Ovary (tissue), 9 donors: Measurements from ENCODE around the gene IMP3. TPM values are rescaled to one million over a fixed set of nuclear protein-coding genes. Genes with fewer than 3 reads are reported as not detected.

Experiments
- DNase-seq, 5 donors: peaks; one replicate each; pipeline ENCODE4 v3.0.0-alpha.2; 2019 to 2020
- H3K27ac ChIP-seq, 2 donors: fragments of 200-600 bp; one replicate each; pipeline versions ENCODE4 v1.5.1 to v1.8.0; 2019 to 2022
- H3K27me3 ChIP-seq: fragments of 200-600 bp; one replicate; pipeline ENCODE4 v1.8.0; 2022
- H3K36me3 ChIP-seq: fragments of 200-600 bp; sonication (generic); one replicate; pipeline ENCODE4 v1.5.1; 2019
- H3K4me1 ChIP-seq: one replicate; pipeline ENCODE4 v1.8.1; 2013; ENCODE audit warnings: mild to moderate bottlenecking, moderate library complexity; ENCODE audit not compliant: insufficient read depth
- H3K4me3 ChIP-seq: fragments of 200-600 bp; sonication (generic); one replicate; pipeline ENCODE4 v1.5.1; 2017
- H3K9me3 ChIP-seq, 2 donors: fragments of 200-600 bp in 1 of 2; sonication (generic) in 1 of 2; one replicate each; pipeline versions ENCODE4 v1.5.1 to v1.8.1; 2013 to 2019; ENCODE audit warnings: mild to moderate bottlenecking in 1 of 2, moderate library complexity in 1 of 2
- EP300 ChIP-seq: sonication (generic); formaldehyde crosslinking; IDR thresholded peaks from one replicate; pipeline ENCODE4 v1.6.1; 2017; ENCODE audit warnings: antibody characterized with exemption
- POLR2A ChIP-seq: fragments of 450-650 bp; IDR thresholded peaks from one replicate; pipeline ENCODE4 v1.6.1; 2017; ENCODE audit warnings: antibody characterized with exemption, mild to moderate bottlenecking, moderate library complexity
- WGBS, 3 donors: extraction: QIAGEN DNeasy Blood & Tissue Kit in 1 of 3; methylation state at CpG; one replicate each; pipeline versions ENCODE4 v1.1.5 to v1.1.7; 2013 to 2017; 5-methylcytosine and 5-hydroxymethylcytosine counted together
- intact Hi-C, 4 donors: fragments of 100-400 bp; cut with DNase I; formaldehyde crosslinking; loops; one replicate each; pipeline versions ENCODE4 v1.11.0 to v1.15.1; 2022 to 2023
- polyA plus RNA-seq, 2 donors: library from polyadenylated mRNA; stranded (reverse); fragments of 200-250 nt in 1 of 2; fragments of 350-450 nt in 1 of 2; fragmentation: Illumina TruSeq in 1 of 2; extraction: RNeasy Lipid Tissue Mini Kit (QIAGEN cat#74804) in 1 of 2; gene quantifications; one replicate each; pipeline ENCODE4 v1.2.3, GENCODE V29; 2013 to 2014
- total RNA-seq, 7 donors: library from RNA; depleted of rRNA in 2 of 7; stranded (reverse); fragments of >200 nt in 2 of 7; fragmentation: NEBNext Ultra II Directional in 3 of 7; extraction: Animal tissue kit (Norgen Biotek cat#: 25700) in 3 of 7; gene quantifications; one replicate each; pipeline versions ENCODE4 v1.1.0 to v1.2.4, GENCODE V29; 2016 to 2023
- TF ChIP-seq, protein P1 (sequence below), 3 donors: fragments of 450-650 bp in 2 of 3; fragments of 200-600 bp in 1 of 3; IDR thresholded peaks; one replicate each; pipeline versions ENCODE4 v1.5.1 to v1.8.0; 2016 to 2022; ENCODE audit warnings: antibody characterized with exemption in 3 of 3, mild to moderate bottlenecking in 1 of 3
- donor health status: DM: no; HTN: no; CAD: no; lungs with moderate emphysema.
- donor health status: DM: no; HTN: no; CAD: no.
- donor health status: Bipolar disorder and iron deficiency.
- donor health status: DM: yes; HTN: yes; CAD: no.
- donor health status: DM: no; HTN: no; CAD: no.
- donor health status: DM: yes; HTN: yes; CAD: no.

Gene IMP3
- total and polyA plus RNA-seq, 9 donors: 45.1 to 106 (median 51.6) TPM

DNA sequence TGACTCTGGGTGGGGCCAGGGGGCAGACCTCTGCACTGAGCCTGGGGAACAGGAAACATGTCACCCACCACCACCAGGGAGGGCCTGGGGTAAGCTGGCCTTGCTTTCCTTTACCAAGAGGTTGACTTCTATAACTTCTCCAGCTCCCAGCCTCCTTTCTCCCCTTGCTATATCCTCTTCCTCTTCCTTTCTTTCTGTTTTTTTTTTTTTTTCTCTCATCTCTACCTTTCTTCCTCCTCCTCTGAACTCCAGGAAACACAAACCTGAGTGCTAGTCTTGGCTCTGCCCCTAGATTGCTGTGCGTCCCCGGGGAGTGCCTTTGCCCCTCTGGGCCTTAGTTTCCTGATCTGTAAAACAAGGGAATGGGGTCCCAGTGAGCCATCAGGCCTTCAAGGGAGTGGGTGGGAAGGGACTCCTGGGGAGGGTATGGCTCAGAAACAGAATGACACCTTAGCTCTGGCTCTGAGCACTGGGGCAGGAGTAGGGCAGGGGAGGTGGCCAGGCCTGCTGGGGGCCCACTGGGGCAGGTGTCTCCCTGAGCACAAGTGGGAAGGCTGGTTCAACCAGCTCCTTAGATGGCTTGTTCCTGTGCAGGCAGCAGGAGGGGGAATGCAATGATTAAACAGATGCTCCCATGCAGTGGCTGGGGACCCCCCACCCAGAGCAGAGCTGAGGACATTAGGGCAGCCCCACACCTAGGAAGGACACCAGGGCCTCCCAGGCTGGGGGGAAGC, 12.0 kb upstream of the IMP3 start:
- H3K4me1 ChIP-seq: peaks cover 48% of the 10 kb centered on the region
- WGBS, 3 donors: 34 to 59% (median 58%) methylated on average over 2 of the region's 2 CpGs

GRCh38 chr15:75650908-75651809, 11.1 kb upstream of the IMP3 start:
- Histone ChIP-seq H3K27me3 (no peaks in the 10 kb centered on the region), H3K4me1 (peaks cover 50% of the 10 kb centered on the region), H3K9me3 (no peaks in the 10 kb centered on the region), H3K27ac (peak overlapping the region; percentile 6 to 38), H3K36me3 (no peaks in the 10 kb centered on the region), H3K4me3 (peak overlapping the region; percentile 23)
- WGBS, 3 donors: 16 to 24% (median 20%) methylated on average over 9 of the region's 9 CpGs
- no peak for TF ChIP-seq EP300
- TF ChIP-seq, protein P1, sequence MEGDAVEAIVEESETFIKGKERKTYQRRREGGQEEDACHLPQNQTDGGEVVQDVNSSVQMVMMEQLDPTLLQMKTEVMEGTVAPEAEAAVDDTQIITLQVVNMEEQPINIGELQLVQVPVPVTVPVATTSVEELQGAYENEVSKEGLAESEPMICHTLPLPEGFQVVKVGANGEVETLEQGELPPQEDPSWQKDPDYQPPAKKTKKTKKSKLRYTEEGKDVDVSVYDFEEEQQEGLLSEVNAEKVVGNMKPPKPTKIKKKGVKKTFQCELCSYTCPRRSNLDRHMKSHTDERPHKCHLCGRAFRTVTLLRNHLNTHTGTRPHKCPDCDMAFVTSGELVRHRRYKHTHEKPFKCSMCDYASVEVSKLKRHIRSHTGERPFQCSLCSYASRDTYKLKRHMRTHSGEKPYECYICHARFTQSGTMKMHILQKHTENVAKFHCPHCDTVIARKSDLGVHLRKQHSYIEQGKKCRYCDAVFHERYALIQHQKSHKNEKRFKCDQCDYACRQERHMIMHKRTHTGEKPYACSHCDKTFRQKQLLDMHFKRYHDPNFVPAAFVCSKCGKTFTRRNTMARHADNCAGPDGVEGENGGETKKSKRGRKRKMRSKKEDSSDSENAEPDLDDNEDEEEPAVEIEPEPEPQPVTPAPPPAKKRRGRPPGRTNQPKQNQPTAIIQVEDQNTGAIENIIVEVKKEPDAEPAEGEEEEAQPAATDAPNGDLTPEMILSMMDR (IDR thresholded peaks at IDR 0.05): no peak
- intact Hi-C loops: no loop called here
- peak in 3 of 5 donors; percentile 47 to 61 (median 59) for DNase-seq

More for the DNA sequence above, 12.0 kb upstream of the IMP3 start:
- intact Hi-C loops: no loop called here
- Histone ChIP-seq H3K4me3 (peak overlapping the region; percentile 23), H3K27ac (peak overlapping the region; percentile 6 to 38), H3K36me3 (no peaks in the 10 kb centered on the region), H3K27me3 (no peaks in the 10 kb centered on the region), H3K9me3 (no peaks in the 10 kb centered on the region)
- TF ChIP-seq EP300 (no peak), POLR2A (no peak)
- TF ChIP-seq, protein P1 (IDR thresholded peaks at IDR 0.05): no peak
- DNase-seq: no peak

DNA sequence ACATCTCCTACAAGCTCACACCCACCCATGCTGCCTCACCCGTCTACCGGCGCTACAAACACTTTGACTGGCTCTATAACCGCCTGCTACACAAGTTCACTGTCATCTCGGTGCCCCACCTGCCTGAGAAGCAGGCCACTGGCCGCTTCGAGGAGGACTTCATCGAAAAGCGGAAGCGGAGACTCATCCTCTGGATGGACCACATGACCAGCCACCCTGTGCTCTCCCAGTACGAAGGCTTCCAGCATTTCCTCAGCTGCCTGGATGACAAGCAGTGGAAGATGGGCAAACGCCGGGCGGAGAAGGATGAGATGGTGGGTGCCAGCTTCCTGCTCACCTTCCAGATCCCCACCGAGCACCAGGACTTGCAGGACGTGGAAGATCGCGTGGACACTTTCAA, 9.8 kb upstream of the IMP3 start:
- intact Hi-C loops: loop anchor here in 2 of 4 donors (5.0 to 10.0 kb wide), 2 partner anchors 32 to 195 kb away; partner anchors contain the start of gene SIN3A (in 1 of the 2)
- no peak overlapping the region for H3K4me3 ChIP-seq
- no peaks in the 10 kb centered on the region for H3K27me3 ChIP-seq
- H3K27ac ChIP-seq: no peak overlapping the region
- 86 to 91% (median 86%) methylated on average over 18 of the region's 18 CpGs for WGBS, 3 donors
- TF ChIP-seq, protein P1 (IDR thresholded peaks at IDR 0.05): no peak
- TF ChIP-seq EP300: no peak
- no peak for TF ChIP-seq POLR2A
- peaks cover 49% of the 10 kb centered on the region for H3K4me1 ChIP-seq
- no peaks in the 10 kb centered on the region for H3K9me3 ChIP-seq
- DNase-seq: no peak
- no peaks in the 10 kb centered on the region for H3K36me3 ChIP-seq

- peaks cover 47% of the 10 kb centered on the region for H3K4me1 ChIP-seq
- 50 to 60% (median 53%) methylated on average over 18 to 19 of the region's 19 CpGs for WGBS, 3 donors
Measured at GRCh38 chr15:75649045-75649761, 9.2 kb upstream of the IMP3 start.

More at GRCh38 chr15:75649045-75649761, 9.2 kb upstream of the IMP3 start:
- intact Hi-C loops: loop anchor here in 2 of 4 donors (5.0 to 10.0 kb wide), 2 partner anchors 33 to 194 kb away; partner anchors contain the start of gene SIN3A (in 1 of the 2)
- peak overlapping the region; percentile 81 for H3K4me3 ChIP-seq
- DNase-seq: no peak
- no peaks in the 10 kb centered on the region for H3K36me3 ChIP-seq
- H3K27me3 ChIP-seq: no peaks in the 10 kb centered on the region
- TF ChIP-seq, protein P1 (IDR thresholded peaks at IDR 0.05): no peak
- no peak for TF ChIP-seq POLR2A
- peak overlapping the region; percentile 80 to 96 for H3K27ac ChIP-seq
- H3K9me3 ChIP-seq: no peaks in the 10 kb centered on the region
